ENCODE measurements around the gene VPS8. TPM values are rescaled to one million over a fixed set of nuclear protein-coding genes. Genes with fewer than 3 reads are reported as not detected.

The VPS8 gene
- total RNA-seq, 2 donors from 2014 or later: 22.7 to 23.0 TPM

- Histone ChIP-seq H3K4me3 (no peak overlapping the region), H3K27me3 (no peaks in the 10 kb centered on the region), H3K4me1 (peaks cover 0 to 8% of the 10 kb centered on the region in 2 donors), H3K36me3 (no peaks in the 10 kb centered on the region), H3K27ac (no peak overlapping the region), H3K9me3 (no peaks in the 10 kb centered on the region)
- DNase-seq (ENCODE audit: low spot score): no peak
- TF ChIP-seq CTCF (IDR thresholded peaks at IDR 0.05): no peak
Observed at GRCh38 chr3:184781801-184782200, 30.2 kb upstream of the VPS8 start.

- Histone ChIP-seq H3K36me3 (no peaks in the 10 kb centered on the region), H3K27ac (no peak overlapping the region), H3K27me3 (no peaks in the 10 kb centered on the region), H3K4me1 (peaks cover 0 to 12% of the 10 kb centered on the region in 2 donors), H3K4me3 (no peak overlapping the region), H3K9me3 (no peaks in the 10 kb centered on the region)
- no peak for TF ChIP-seq CTCF (IDR thresholded peaks at IDR 0.05)
- no peak for DNase-seq (ENCODE audit: low spot score)
Observed at GRCh38 chr3:184783319-184783718, 28.6 kb upstream of the VPS8 start.

GRCh38 chr3:184784731-184785500 is 27.1 kb upstream of the VPS8 start:
- H3K36me3 ChIP-seq: no peaks in the 10 kb centered on the region
- no peaks in the 10 kb centered on the region for H3K27me3 ChIP-seq
- DNase-seq (ENCODE audit: low spot score): no peak
- H3K27ac ChIP-seq: no peak overlapping the region
- H3K9me3 ChIP-seq: no peaks in the 10 kb centered on the region
- peaks cover 0 to 12% of the 10 kb centered on the region in 2 donors for H3K4me1 ChIP-seq
- no peak for TF ChIP-seq CTCF (IDR thresholded peaks at IDR 0.05)
- H3K4me3 ChIP-seq: no peak overlapping the region

GRCh38 chr3:184785890-184786279 is 26.1 kb upstream of the VPS8 start:
- Histone ChIP-seq H3K27ac (no peak overlapping the region), H3K4me1 (peaks cover 0 to 12% of the 10 kb centered on the region in 2 donors), H3K4me3 (no peak overlapping the region), H3K36me3 (no peaks in the 10 kb centered on the region), H3K27me3 (no peaks in the 10 kb centered on the region), H3K9me3 (no peaks in the 10 kb centered on the region)
- no peak for TF ChIP-seq CTCF (IDR thresholded peaks at IDR 0.05)
- DNase-seq (ENCODE audit: low spot score): no peak

- no peak for TF ChIP-seq CTCF (IDR thresholded peaks at IDR 0.05)
- Histone ChIP-seq H3K4me3 (no peak overlapping the region), H3K9me3 (no peaks in the 10 kb centered on the region), H3K36me3 (no peaks in the 10 kb centered on the region), H3K4me1 (peaks cover 0 to 12% of the 10 kb centered on the region in 2 donors), H3K27me3 (no peaks in the 10 kb centered on the region), H3K27ac (peak overlapping the region in 1 of 2 donors; percentile 9)
- peak; percentile 78 for DNase-seq (ENCODE audit: low spot score)
Observed at GRCh38 chr3:184786280-184786941, 25.6 kb upstream of the VPS8 start.

Measured in right atrium auricular region (tissue), 2 donors.